IMR-90 (cell line): ENCODE data around the gene IQCC. TPM values are rescaled to one million over a fixed set of nuclear protein-coding genes. Genes with fewer than 3 reads are reported as not detected.

Experiments
- ATAC-seq: fragments of 200-7000 bp; cut with Tn5 transposase; 2 replicates; pipeline ENCODE4 v1.9.1; 2020; ENCODE audit warnings: low read depth, mild to moderate bottlenecking, moderate library complexity
- BruUV-seq: library from RNA; stranded (reverse); fragments of 400-500 nt; replicated peaks from 2 replicates; lab custom pipeline; 2021; lab: Mats Ljungman, UMichigan
- CTCF ChIA-PET: fragments of 300-600 bp; formaldehyde crosslinking; extraction: SDS; loops from one replicate; lab custom pipeline; 2021; ENCODE audit warnings: antibody characterized with exemption; lab: Yijun Ruan, JAX
- POLR2A ChIA-PET: fragments of 300-600 bp; sonication (Branson Sonifier 250); formaldehyde crosslinking; loops from one replicate; lab custom pipeline; 2022; ENCODE audit warnings: antibody characterized with exemption; ENCODE audit not compliant: unreplicated experiment; lab: Charles Lee
- DNase-seq: peaks from one replicate; pipeline ENCODE4 v3.0.0; 2013
- H2AFZ ChIP-seq: replicated peaks from 2 replicates; pipeline ENCODE3; 2013; ENCODE audit warnings: low read length, mild to moderate bottlenecking; ENCODE audit not compliant: poor library complexity
- H2AK5ac ChIP-seq: 2 replicates; pipeline ENCODE4 v1.6.1; 2013; ENCODE audit warnings: low read depth, low read length, inconsistent platforms
- H2AK9ac ChIP-seq: replicated peaks from 2 replicates; pipeline ENCODE3; 2013; ENCODE audit warnings: mild to moderate bottlenecking, low read depth, low read length, moderate library complexity; ENCODE audit not compliant: poor library complexity
- H2BK120ac ChIP-seq: 2 replicates; pipeline ENCODE4 v1.6.1; 2013; ENCODE audit warnings: low read depth, low read length, inconsistent platforms
- H2BK15ac ChIP-seq: 3 replicates; pipeline ENCODE4 v1.6.1; 2013; ENCODE audit warnings: low read depth, low read length, inconsistent platforms
- H2BK20ac ChIP-seq: 2 replicates; pipeline ENCODE4 v1.6.1; 2013; ENCODE audit warnings: low read depth, mild to moderate bottlenecking, inconsistent platforms, low read length, moderate library complexity
- H2BK5ac ChIP-seq: 2 replicates; pipeline ENCODE4 v1.6.1; 2013; ENCODE audit warnings: mild to moderate bottlenecking, low read depth, low read length, inconsistent platforms; ENCODE audit not compliant: poor library complexity, severe bottlenecking
- H3K14ac ChIP-seq: replicated peaks from 2 replicates; pipeline ENCODE4 v1.6.1; 2013; ENCODE audit warnings: low read depth, low read length, inconsistent platforms
- H3K18ac ChIP-seq: 2 replicates; pipeline ENCODE4 v1.6.1; 2013; ENCODE audit warnings: low read depth, low read length, control low read depth
- H3K23ac ChIP-seq: 2 replicates; pipeline ENCODE4 v1.6.1; 2013; ENCODE audit warnings: low read depth, low read length, inconsistent platforms
- H3K27ac ChIP-seq: 2 replicates; pipeline ENCODE4 v1.5.1; 2013; ENCODE audit warnings: mild to moderate bottlenecking, control low read depth, low read length; ENCODE audit not compliant: insufficient read depth
- H3K27me3 ChIP-seq: 2 replicates; pipeline ENCODE4 v1.6.1; 2013; ENCODE audit warnings: low read length; ENCODE audit not compliant: control insufficient read depth, insufficient read depth
- H3K36me3 ChIP-seq: 2 replicates; pipeline ENCODE4 v1.6.1; 2013; ENCODE audit warnings: low read length, mixed read lengths; ENCODE audit not compliant: control insufficient read depth, insufficient read depth
- H3K4ac ChIP-seq: 2 replicates; pipeline ENCODE4 v1.6.1; 2013; ENCODE audit warnings: low read depth, low read length, inconsistent platforms
- H3K4me1 ChIP-seq: 2 replicates; pipeline ENCODE4 v1.6.1; 2013; ENCODE audit warnings: low read length, mixed read lengths; ENCODE audit not compliant: control insufficient read depth, insufficient read depth
- H3K4me2 ChIP-seq: 2 replicates; pipeline ENCODE4 v1.6.1; 2013; ENCODE audit warnings: low read depth, mild to moderate bottlenecking, control low read depth, low read length, moderate library complexity
- H3K4me3 ChIP-seq: 2 replicates; pipeline ENCODE4 v1.5.1; 2013; ENCODE audit warnings: low read depth, mild to moderate bottlenecking, control low read depth, low read length, moderate library complexity; ENCODE audit not compliant: insufficient read depth
- H3K56ac ChIP-seq: 2 replicates; pipeline ENCODE4 v1.6.1; 2013; ENCODE audit warnings: low read length, inconsistent platforms; ENCODE audit not compliant: insufficient read depth; ENCODE audit errors: extremely low read depth
- H3K79me1 ChIP-seq, 2 experiments: 2 replicates each; pipeline ENCODE4 v1.6.1; 2013; ENCODE audit warnings: low read length in 2 of 2, inconsistent platforms in 1 of 2, low read depth in 1 of 2
- H3K9ac ChIP-seq: 2 replicates; pipeline ENCODE4 v1.6.1; 2013; ENCODE audit warnings: low read depth, low read length, control low read depth
- H3K9me1 ChIP-seq: 2 replicates; pipeline ENCODE4 v1.6.1; 2013; ENCODE audit warnings: low read length, inconsistent platforms; ENCODE audit not compliant: insufficient read depth
- H3K9me3 ChIP-seq: 2 replicates; pipeline ENCODE4 v1.6.1; 2013; ENCODE audit warnings: low read length; ENCODE audit not compliant: control insufficient read depth, insufficient read depth
- H4K20me1 ChIP-seq: 2 replicates; pipeline ENCODE4 v1.6.1; 2013; ENCODE audit warnings: low read length, inconsistent platforms; ENCODE audit not compliant: insufficient read depth
- H4K5ac ChIP-seq: 2 replicates; pipeline ENCODE4 v1.6.1; 2013; ENCODE audit warnings: mild to moderate bottlenecking, low read depth, low read length, control low read depth
- H4K8ac ChIP-seq, 2 experiments: 2 replicates each; pipeline ENCODE4 v1.6.1; 2013; ENCODE audit warnings: low read depth in 2 of 2, low read length in 2 of 2, control low read depth in 1 of 2, inconsistent platforms in 1 of 2
- H4K91ac ChIP-seq: 2 replicates; pipeline ENCODE4 v1.6.1; 2013; ENCODE audit warnings: low read depth, low read length, inconsistent platforms; ENCODE audit not compliant: insufficient read depth
- CEBPB ChIP-seq: IDR thresholded peaks from 2 replicates; pipeline ENCODE4 v1.6.1; 2012; ENCODE audit warnings: low read depth, low read length, improper control_type of control experiment
- CHD1 ChIP-seq: IDR thresholded peaks from 2 replicates; pipeline ENCODE4 v1.6.1; 2012; ENCODE audit warnings: low read depth, low read length, improper control_type of control experiment
- FOS ChIP-seq: fragments of 150-350 bp; IDR thresholded peaks from 2 replicates; pipeline ENCODE4 v1.6.1; 2016; ENCODE audit warnings: low read depth, low read length
- MAZ ChIP-seq: IDR thresholded peaks from 2 replicates; pipeline ENCODE4 v1.6.1; 2012; ENCODE audit warnings: low read depth, mild to moderate bottlenecking, low read length, improper control_type of control experiment, moderate library complexity, borderline replicate concordance
- MXI1 ChIP-seq: IDR thresholded peaks from 2 replicates; pipeline ENCODE4 v1.6.1; 2012; ENCODE audit warnings: low read depth, mild to moderate bottlenecking, low read length, moderate library complexity, borderline replicate concordance
- POLR2A ChIP-seq: IDR thresholded peaks from 2 replicates; pipeline ENCODE4 v1.6.1; 2012; ENCODE audit warnings: mild to moderate bottlenecking, low read depth, low read length
- RAD21 ChIP-seq: IDR thresholded peaks from 2 replicates; pipeline ENCODE4 v1.6.1; 2012; ENCODE audit warnings: low read length, improper control_type of control experiment
- RCOR1 ChIP-seq: IDR thresholded peaks from 2 replicates; pipeline ENCODE4 v1.6.1; 2012; ENCODE audit warnings: mild to moderate bottlenecking, low read length, improper control_type of control experiment; ENCODE audit not compliant: insufficient replicate concordance
- SMC3 ChIP-seq: fragments of 150-350 bp; IDR thresholded peaks from 2 replicates; pipeline ENCODE4 v1.6.1; 2016; ENCODE audit warnings: low read depth, mild to moderate bottlenecking, antibody characterized with exemption, low read length, moderate library complexity
- USF2 ChIP-seq: fragments of 150-350 bp; IDR thresholded peaks from 2 replicates; pipeline ENCODE4 v1.6.1; 2017; ENCODE audit warnings: mild to moderate bottlenecking, antibody characterized with exemption, low read length, low read depth
- WGBS, 2 experiments: methylation state at CpG; one replicate each; pipeline versions ENCODE4 v1.1.5 to v1.1.7; 2013; ENCODE audit warnings: missing lambda C conversion rate in 2 of 2; ENCODE audit not compliant: insufficient read length in 1 of 2; ENCODE audit errors: extremely low coverage in 2 of 2; 5-methylcytosine and 5-hydroxymethylcytosine counted together
- dilution Hi-C: fragments of 300-500 bp; cut with HindIII; formaldehyde crosslinking; loops from one replicate; pipeline ENCODE4 v1.14.3; 2018; ENCODE audit warnings: low sequenced_read_pairs; ENCODE audit not compliant: unreplicated experiment
- in situ Hi-C: fragments of 300-500 bp; cut with MboI; formaldehyde crosslinking; loops from 3 replicates; pipeline ENCODE4 v1.14.3; 2019; ENCODE audit warnings: low sequenced_read_pairs, inconsistent platforms, mixed read lengths
- intact Hi-C: fragments of 100-400 bp; cut with micrococcal nuclease; formaldehyde crosslinking; loops from 2 replicates; pipeline ENCODE4 v1.10.0; 2022
- polyA plus RNA-seq, 3 experiments: library from polyadenylated mRNA; depleted of rRNA; stranded (reverse); fragments of >200 nt; gene quantifications; 2 replicates each; pipeline ENCODE4 v1.2.3, GENCODE V29; 2012; ENCODE audit warnings: low replicate concordance in 1 of 3
- total RNA-seq: library from RNA; depleted of rRNA; stranded (reverse); fragments of >200 nt; gene quantifications from 2 replicates; pipeline ENCODE4 v1.2.3, GENCODE V29; 2012

IQCC gene
- total and polyA plus RNA-seq, 2 of the 4 experiments (the other 2 are of a cell fraction) = 1.6 to 2.2 TPM

- H2AK9ac ChIP-seq = peak within 1 kb of the TSS; percentile 92
- peak within 1 kb of the TSS; percentile 91 for H3K56ac ChIP-seq
- dilution Hi-C loops = no loop called here
- BruUV-seq = no TSS peak
- 0 out of 2 replicates have a peak, but pooled peaks cover 3% of the 10 kb centered on the region for H4K20me1 ChIP-seq
- peak; percentile 59 for ATAC-seq
- 3% methylated on average over 11 of the region's 34 CpGs; no CpG with 5 or more reads in 1 of the 2 experiments for WGBS, 2 experiments
- in situ Hi-C loops = no loop called here
- H2BK120ac ChIP-seq = peak within 1 kb of the TSS; percentile 81
- peak within 1 kb of the TSS; percentile 60 to 88 for H4K8ac ChIP-seq
- peak within 1 kb of the TSS; percentile 84 for H4K91ac ChIP-seq
- H3K36me3 ChIP-seq = peaks cover 30% of the 10 kb centered on the region
- H3K79me1 ChIP-seq = peaks cover 0 to 49% of the 10 kb centered on the region in 2 experiments; a peak in 2 of 4 replicates
- H3K9me3 ChIP-seq = no peaks in the 10 kb centered on the region
- TF ChIP-seq MXI1 = peak; percentile 76; the same call in 1 of the 2 replicates
- TF ChIP-seq CHD1 = 0 out of 2 replicates have a peak, but pooled peaks have one; percentile 51
- TF ChIP-seq USF2 = no peak
- TF ChIP-seq CEBPB = peak; percentile 55
- peak; percentile 76 for TF ChIP-seq MAZ
- no peak for TF ChIP-seq SMC3
- no peak for TF ChIP-seq RCOR1
- peak; percentile 77; the same call in 1 of the 2 replicates for TF ChIP-seq POLR2A
- TF ChIP-seq RAD21 = peak; percentile 5; the same call in 1 of the 2 replicates
- TF ChIP-seq FOS = no peak
- H3K4me1 ChIP-seq = peaks cover 33% of the 10 kb centered on the region
- H3K27me3 ChIP-seq = no peaks in the 10 kb centered on the region
- ChIA-PET CTCF (interaction anchor here (0.6 to 1.1 kb wide), 3 partner anchors 16 to 92 kb away, joined by 3 to 4 read pairs (median 3); no protein-coding TSS in a partner anchor), POLR2A (interaction anchor here (0.6 kb wide), 3 partner anchors 103 to 798 kb away, joined by 3 to 11 read pairs (median 3); no protein-coding TSS in a partner anchor)
- H2AFZ ChIP-seq = peak within 1 kb of the TSS; percentile 94
- peak within 1 kb of the TSS; percentile 60 for H3K4me2 ChIP-seq
- DNase-seq = peak; percentile 81
- H3K23ac ChIP-seq = peak within 1 kb of the TSS; percentile 71
- peaks cover 16% of the 10 kb centered on the region; the same call in 1 of the 2 replicates for H3K9me1 ChIP-seq
- H3K4me3 ChIP-seq = peak within 1 kb of the TSS; percentile 63
- peak within 1 kb of the TSS; percentile 88 for H3K4ac ChIP-seq
- peak within 1 kb of the TSS; percentile 78 for H2AK5ac ChIP-seq
- H2BK20ac ChIP-seq = peak within 1 kb of the TSS; percentile 51
- peak within 1 kb of the TSS; percentile 65 for H4K5ac ChIP-seq
- intact Hi-C loops = no loop called here
- H3K9ac ChIP-seq = peak within 1 kb of the TSS; percentile 72
- peak within 1 kb of the TSS; percentile 75 for H3K14ac ChIP-seq
- H3K18ac ChIP-seq = peak within 1 kb of the TSS; percentile 48
- H3K27ac ChIP-seq = peak within 1 kb of the TSS; percentile 78
- H2BK15ac ChIP-seq = peak within 1 kb of the TSS; percentile 92; the same call in 2 of the 3 replicates
- peak within 1 kb of the TSS; percentile 80 for H2BK5ac ChIP-seq
Observed at GRCh38 chr1:32200226-32201010, 5.1 kb upstream of the IQCC start, which contains the start of gene CCDC28B. CCDC28B (plus strand) TSS chr1:32200595; CDS start chr1:32201936, 1,341 bp downstream.
